Activated CD4-positive, CD25-positive, alpha-beta regulatory T cell treated with anti-CD3 and anti-CD28 coated beads, Interleukin-2, amount 50 U/mL, for 16 hours (primary cell): ENCODE measurements around the gene PPM1N.

Experiments used
- DNase-seq: peaks from one replicate; pipeline ENCODE4 v3.0.0-alpha.2; 2020; ENCODE audit warnings: low read depth, low spot score

The PPM1N gene, protein sequence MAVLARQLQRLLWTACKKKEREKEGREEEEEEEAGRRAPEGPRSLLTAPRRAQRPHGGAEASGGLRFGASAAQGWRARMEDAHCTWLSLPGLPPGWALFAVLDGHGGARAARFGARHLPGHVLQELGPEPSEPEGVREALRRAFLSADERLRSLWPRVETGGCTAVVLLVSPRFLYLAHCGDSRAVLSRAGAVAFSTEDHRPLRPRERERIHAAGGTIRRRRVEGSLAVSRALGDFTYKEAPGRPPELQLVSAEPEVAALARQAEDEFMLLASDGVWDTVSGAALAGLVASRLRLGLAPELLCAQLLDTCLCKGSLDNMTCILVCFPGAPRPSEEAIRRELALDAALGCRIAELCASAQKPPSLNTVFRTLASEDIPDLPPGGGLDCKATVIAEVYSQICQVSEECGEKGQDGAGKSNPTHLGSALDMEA

DNA sequence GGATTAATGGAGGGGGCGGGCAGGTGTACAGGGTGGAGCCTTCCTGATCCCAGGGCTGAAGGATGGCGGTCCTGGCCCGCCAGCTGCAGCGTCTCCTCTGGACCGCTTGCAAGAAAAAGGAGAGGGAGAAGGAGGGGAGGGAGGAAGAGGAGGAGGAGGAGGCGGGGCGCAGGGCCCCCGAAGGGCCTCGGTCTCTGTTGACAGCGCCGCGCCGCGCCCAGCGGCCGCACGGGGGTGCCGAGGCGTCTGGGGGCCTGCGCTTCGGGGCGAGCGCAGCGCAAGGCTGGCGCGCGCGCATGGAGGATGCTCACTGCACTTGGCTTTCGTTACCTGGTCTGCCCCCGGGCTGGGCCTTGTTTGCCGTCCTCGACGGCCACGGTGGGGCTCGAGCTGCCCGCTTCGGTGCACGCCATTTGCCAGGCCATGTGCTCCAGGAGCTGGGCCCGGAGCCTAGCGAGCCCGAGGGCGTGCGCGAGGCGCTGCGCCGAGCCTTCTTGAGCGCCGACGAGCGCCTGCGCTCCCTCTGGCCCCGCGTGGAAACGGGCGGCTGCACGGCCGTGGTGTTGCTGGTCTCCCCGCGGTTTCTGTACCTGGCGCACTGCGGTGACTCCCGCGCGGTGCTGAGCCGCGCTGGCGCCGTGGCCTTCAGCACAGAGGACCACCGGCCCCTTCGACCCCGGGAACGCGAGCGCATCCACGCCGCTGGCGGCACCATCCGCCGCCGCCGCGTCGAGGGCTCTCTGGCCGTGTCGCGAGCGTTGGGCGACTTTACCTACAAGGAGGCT is at the start of gene PPM1N:
Gene PPM1N, plus strand, starts transcription at position 33 of the 785 bp plus-strand sequence. Its CDS starts 30 bp downstream, at position 63.
- DNase-seq: no peak

DNA sequence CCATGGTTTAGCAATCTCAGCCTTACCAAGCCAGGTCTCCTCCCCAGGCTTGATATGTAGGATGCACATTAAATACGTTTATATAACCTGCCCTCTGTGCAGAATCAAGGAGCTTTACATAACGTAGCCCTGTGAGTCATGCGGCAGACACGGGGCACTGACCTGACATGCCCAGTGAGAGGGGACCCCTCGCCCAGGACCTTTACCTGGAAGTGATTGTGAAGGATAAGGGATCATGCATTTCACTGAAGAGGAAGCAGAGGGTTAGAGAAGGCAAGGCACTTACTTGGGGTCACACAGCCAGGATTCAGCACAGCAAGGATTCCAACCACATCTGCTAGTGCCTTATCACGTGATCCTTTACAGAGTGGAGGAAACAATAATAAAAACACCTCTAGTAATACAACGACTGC is 49.4 kb upstream of the PPM1N start:
- DNase-seq: no peak

GRCh38 chr19:45450012-45450333 is 48.3 kb upstream of the PPM1N start:
- no peak for DNase-seq

DNA sequence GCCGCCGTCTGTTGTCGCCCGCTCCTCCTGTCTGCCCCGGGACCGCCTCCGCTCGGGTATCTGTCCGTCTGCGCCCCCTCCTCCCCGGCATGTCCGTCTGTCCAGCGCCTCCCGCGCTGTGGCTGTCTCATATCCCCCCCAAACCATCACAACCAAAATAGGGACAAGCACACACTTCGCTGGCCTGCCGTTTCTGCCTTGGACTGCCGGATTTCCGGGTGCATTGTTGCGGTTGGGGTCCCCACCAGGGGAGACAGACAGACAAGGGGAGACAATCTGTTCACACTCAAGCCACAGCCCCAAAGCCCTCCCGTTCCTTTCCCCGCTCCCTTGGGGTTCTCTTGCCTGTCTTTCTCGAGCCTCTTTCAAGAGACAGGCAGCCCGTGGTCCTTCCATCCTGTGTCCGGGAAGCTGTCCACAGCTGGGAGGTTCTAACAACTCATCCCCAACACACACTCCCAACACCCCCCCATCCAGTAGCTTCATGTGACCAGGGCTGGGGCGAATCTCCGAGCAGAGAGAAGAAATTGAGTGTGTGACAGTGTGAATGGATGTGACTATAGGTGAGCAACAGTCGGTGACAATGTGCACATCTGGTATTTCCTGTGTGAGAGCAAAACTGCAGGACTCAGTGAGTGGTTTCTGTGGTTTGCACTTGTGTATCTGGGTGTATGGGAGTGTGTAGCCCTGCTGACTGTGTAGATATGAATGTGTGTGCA is 47.0 kb upstream of the PPM1N start:
- DNase-seq: no peak

- no peak for DNase-seq
These were observed 46.3 kb upstream of the PPM1N start for GRCh38 chr19:45451850-45452387.

GRCh38 chr19:45455707-45456499 is 42.3 kb upstream of the PPM1N start:
- DNase-seq: no peak

- no peak for DNase-seq
These were observed 41.8 kb upstream of the PPM1N start for GRCh38 chr19:45456500-45456815.

GRCh38 chr19:45457776-45458175 is 40.5 kb upstream of the PPM1N start:
- no peak for DNase-seq

GRCh38 chr19:45460807-45461347 is 37.4 kb upstream of the PPM1N start:
- no peak for DNase-seq

GRCh38 chr19:45462174-45462573 is 36.1 kb upstream of the PPM1N start:
- DNase-seq: no peak

DNA sequence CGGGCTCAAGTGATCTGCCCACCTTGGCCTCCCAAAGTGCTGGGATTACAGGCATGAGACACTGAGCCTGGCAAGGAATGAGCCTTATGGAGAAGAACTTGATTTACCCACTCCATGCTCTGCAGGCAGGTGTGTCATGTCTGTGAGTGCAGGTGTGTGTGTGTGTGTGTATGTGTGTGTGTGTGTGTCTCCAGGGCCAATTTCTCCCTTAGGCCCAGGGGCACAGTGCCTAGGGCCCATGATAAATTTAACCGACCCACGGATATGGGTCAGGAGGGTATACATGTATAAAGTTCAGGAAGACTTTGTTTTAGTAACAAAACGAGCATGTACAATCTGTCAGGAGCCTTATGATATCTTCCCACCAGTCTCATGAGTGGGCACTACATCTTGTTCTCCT is 35.0 kb upstream of the PPM1N start:
- DNase-seq: no peak

DNA sequence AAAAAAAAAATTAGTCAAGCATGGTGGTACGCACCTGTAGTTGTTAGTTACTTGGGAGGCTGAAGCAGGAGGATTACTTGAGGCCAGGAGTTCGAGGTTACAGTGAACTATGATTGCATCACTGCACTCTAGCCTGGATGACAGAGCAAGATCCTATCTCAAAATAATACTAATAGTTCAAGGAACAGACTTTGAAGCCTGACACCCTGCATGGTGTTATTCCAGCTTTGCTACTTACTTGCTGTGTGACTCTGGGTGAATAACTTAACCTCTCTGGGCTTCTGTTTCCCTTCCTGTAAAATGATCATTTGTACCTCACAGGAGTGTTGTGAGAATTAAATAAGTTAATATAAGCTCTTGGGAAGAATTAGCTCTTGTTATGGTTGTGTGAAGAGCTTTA is 34.0 kb upstream of the PPM1N start:
- DNase-seq: no peak

DNA sequence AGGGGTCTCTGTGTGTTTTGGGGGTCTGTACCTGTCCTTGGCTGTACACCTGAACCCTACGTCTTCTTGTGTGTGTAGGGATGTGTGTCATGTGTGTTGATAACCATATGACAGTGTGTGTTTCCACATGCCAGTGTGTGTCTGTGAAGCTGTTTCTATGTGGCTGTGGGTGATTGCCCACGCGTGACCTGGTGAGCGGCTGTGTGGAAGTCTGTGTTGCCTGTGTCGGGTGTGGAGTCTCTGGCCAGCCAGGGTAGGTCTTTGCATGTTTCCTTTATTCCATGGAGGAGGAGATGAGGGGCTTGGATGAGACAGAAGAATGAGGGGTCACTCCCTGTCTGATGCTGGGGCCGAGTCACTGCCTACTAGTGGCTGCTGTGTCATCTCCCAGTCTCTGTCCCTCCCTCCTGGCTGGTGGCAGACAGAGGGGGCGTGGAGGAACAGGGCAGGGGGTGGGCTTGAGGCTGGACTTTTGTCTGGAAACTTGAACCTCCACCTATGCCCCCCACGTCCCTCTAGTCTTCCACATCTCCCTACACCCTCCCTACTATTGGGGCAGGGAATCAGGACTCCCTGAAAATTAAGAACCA is 33.3 kb upstream of the PPM1N start:
- no peak for DNase-seq

DNA sequence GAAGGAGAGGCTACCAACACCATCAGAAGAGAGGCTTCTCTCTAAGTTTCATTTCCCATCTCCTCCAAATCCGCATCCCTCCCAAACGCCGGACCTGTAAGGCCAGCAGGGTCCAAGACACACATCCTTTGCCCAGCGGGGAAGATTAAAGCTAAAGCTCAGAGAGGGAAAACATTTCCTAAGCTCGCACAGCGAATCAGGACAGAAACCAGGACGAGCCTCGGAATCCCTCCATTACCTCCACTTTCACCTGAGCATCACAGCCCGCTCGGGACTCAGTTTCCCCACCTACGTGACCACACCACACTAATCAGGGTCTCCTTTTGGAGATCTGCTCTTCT is 31.2 kb upstream of the PPM1N start:
- no peak for DNase-seq

GRCh38 chr19:45467456-45468158 is 30.6 kb upstream of the PPM1N start, which contains the start of gene FOSB:
Gene FOSB (plus strand): TSS chr19:45467996. CDS start chr19:45468587, 591 bp downstream.
- peak; percentile 91 for DNase-seq

- no peak for DNase-seq
These were observed 30.0 kb upstream of the PPM1N start for GRCh38 chr19:45468159-45468651.

DNA sequence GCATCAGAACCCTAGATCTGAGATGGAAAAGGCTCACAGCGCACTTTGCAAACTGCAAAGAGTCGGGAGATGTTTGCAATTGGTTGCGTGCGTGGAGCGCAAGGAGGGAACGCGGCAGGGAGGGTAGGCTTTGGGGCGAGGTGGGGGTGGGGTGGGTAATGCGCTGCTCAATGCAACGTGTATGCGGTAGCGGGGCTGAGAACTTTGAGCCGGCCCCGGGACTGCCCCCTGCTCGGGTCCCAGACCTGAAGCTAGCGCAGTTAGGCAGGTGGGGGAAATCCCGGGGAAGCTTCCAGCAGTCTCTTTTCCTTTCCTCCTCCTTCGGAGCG is 29.5 kb upstream of the PPM1N start:
- DNase-seq: no peak

DNA sequence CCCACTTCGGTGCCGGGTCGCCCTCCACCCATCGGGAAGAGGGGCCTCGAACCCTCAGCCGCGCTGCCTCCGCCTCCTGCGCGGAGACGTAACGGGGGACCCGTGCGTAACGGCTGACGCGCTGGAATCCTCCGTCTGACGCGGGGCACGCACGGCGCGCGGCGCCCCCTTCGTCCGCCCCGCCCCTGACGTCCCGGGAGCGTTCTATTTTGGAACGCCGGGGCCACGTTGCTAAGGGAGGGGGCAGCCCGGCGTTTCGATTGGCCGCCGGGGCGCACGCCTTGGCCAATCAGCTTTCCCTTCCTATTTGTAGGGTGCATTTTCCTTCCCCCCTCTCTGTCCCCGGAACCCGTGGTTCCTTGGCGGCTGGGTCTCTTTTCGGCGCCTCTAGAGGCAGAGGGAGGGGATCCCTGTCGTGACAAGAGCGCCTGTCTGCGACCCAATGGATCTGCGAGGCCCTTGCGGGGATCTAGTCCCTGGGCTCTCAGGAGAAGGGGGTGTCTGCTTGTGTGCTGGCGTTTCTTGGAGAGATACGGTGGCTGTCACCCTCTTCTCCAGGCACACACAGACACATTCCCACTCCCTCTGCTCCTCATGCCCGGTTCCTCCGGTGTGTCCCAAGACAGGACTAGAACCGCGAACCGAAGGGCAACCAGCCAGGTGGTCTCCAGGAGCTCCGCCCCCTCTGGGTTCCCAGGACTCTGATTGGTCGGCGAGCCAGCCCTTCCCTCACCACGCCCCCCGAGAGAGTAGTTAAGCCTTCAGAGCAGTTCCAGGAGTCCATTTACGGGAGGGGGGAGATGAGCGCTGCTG is 28.9 kb upstream of the PPM1N start:
- peak; percentile 84 for DNase-seq
